ENCODE results near the gene DSTN. TPM values are rescaled to one million over a fixed set of nuclear protein-coding genes. Genes with fewer than 3 reads are reported as not detected.

DSTN gene
- total RNA-seq, 1 experiment from 2014 or later: 202 TPM

- CTCF ChIA-PET: interaction anchor here (1.1 kb wide), 1 partner anchor 9 kb away, joined by 3 read pairs; no protein-coding TSS in a partner anchor
- H3K27ac ChIP-seq (ENCODE audit: low read depth, low read length): no peak overlapping the region
- RAD21 ChIA-PET (ENCODE audit: low non-redundant PET in 1 of 2, low total read pairs in 2 of 2, uncharacterized antibody in 2 of 2, unreplicated experiment in 2 of 2): no interaction called here
- no peaks in the 10 kb centered on the region; a peak in 1 of 4 replicates for H3K4me1 ChIP-seq (ENCODE audit: control insufficient read depth in 1 of 2, insufficient read depth in 2 of 2, low read length in 2 of 2)
- POLR2A ChIA-PET: no interaction called here
- peaks cover 0 to 3% of the 10 kb centered on the region in 2 experiments; a peak in 2 of 4 replicates for H3K36me3 ChIP-seq (ENCODE audit: control insufficient read depth in 1 of 2, insufficient read depth in 2 of 2, low read length in 2 of 2)
- no peaks in the 10 kb centered on the region for H4K20me1 ChIP-seq (ENCODE audit: insufficient read depth)
- no peak overlapping the region for H3K4me2 ChIP-seq (ENCODE audit: low read length)
- H3K79me2 ChIP-seq (ENCODE audit: insufficient read depth, low read length): peaks cover 71% of the 10 kb centered on the region
- no peak overlapping the region for H3K9ac ChIP-seq (ENCODE audit: low read length)
- no TSS peak for BruUV-seq (replicated peaks)
- ATAC-seq (no peak), DNase-seq (ENCODE audit: low read depth, low spot score) (no peak)
- no peaks in the 10 kb centered on the region for H3K27me3 ChIP-seq (ENCODE audit: insufficient read depth, low read length)
- H3K9me3 ChIP-seq (ENCODE audit: control insufficient read depth in 1 of 2, insufficient read depth in 1 of 2, low read depth in 1 of 2, low read length in 2 of 2): no peaks in the 10 kb centered on the region
- TF ChIP-seq EZH2phosphoT487 (IDR thresholded peaks at IDR 0.05; ENCODE audit: borderline replicate concordance): no peak
- no peak for TF ChIP-seq ZNF274 (IDR thresholded peaks at IDR 0.05; ENCODE audit: low read depth, low read length)
- no peak for TF ChIP-seq RAD21 (IDR thresholded peaks at IDR 0.05; ENCODE audit: low read depth)
- no peak for TF ChIP-seq EGR1 (IDR thresholded peaks at IDR 0.05; ENCODE audit: low read depth)
- no peak for TF ChIP-seq CTCF (IDR thresholded peaks at IDR 0.05 in 2 of 3, conservative IDR thresholded peaks at IDR 0.05 in 1 of 3; ENCODE audit: borderline replicate concordance in 1 of 3, insufficient read depth in 1 of 3, low read depth in 2 of 3, low read length in 2 of 3)
- no peak for TF ChIP-seq SRF (IDR thresholded peaks at IDR 0.05; ENCODE audit: low read depth)
- TF ChIP-seq SP1 (IDR thresholded peaks at IDR 0.05; ENCODE audit: low read depth): no peak
- no peak for TF ChIP-seq ATF3 (IDR thresholded peaks at IDR 0.05)
- no peak for TF ChIP-seq POLR2A (IDR thresholded peaks at IDR 0.05; ENCODE audit: borderline replicate concordance, extremely low read depth, insufficient read depth, insufficient read length)
- TF ChIP-seq JUND (IDR thresholded peaks at IDR 0.05): no peak
- no peak for TF ChIP-seq MAX (IDR thresholded peaks at IDR 0.05)
- TF ChIP-seq ZBTB33 (IDR thresholded peaks at IDR 0.05; ENCODE audit: extremely low read depth, insufficient replicate concordance, low read length): no peak
- TF ChIP-seq CEBPB (IDR thresholded peaks at IDR 0.05; ENCODE audit: low read depth): no peak
- no peak for TF ChIP-seq YY1 (IDR thresholded peaks at IDR 0.05; ENCODE audit: extremely low read depth, insufficient replicate concordance, low read depth, low read length)
- intact Hi-C loops (cut with micrococcal nuclease): no loop called here
- H3K4me3 ChIP-seq (replicated peaks in 1 of 2; ENCODE audit: low read depth in 1 of 2, low read length in 2 of 2): no peak overlapping the region
- no peak overlapping the region for H2AFZ ChIP-seq (ENCODE audit: low read depth, low read length, poor library complexity, severe bottlenecking)
- no peaks in the 10 kb centered on the region for H3K9me2 ChIP-seq (ENCODE audit: insufficient read depth)
Observed at GRCh38 chr20:17645546-17646208, 75.8 kb downstream of the DSTN start.
